22Rv1 (cell line): ENCODE data around the gene PNLIPRP1.

Experiments
- H3K27ac ChIP-seq: fragments of 450-650 bp; 2 replicates; pipeline ENCODE4 v1.5.1; 2017
- CTCF ChIP-seq: fragments of 450-650 bp; IDR thresholded peaks from 2 replicates; pipeline ENCODE4 v1.5.1; 2017; ENCODE audit warnings: mild to moderate bottlenecking
- ZFX ChIP-seq: fragments of 450-650 bp; IDR thresholded peaks from 2 replicates; pipeline ENCODE4 v1.6.1; 2017; ENCODE audit warnings: antibody characterized with exemption, borderline replicate concordance

The PNLIPRP1 gene

GRCh38 chr10:116648903-116649302 is 58.1 kb downstream of the PNLIPRP1 start:
- H3K27ac ChIP-seq, result no peak overlapping the region
- TF ChIP-seq ZFX, result no peak
- no peak for TF ChIP-seq CTCF

DNA sequence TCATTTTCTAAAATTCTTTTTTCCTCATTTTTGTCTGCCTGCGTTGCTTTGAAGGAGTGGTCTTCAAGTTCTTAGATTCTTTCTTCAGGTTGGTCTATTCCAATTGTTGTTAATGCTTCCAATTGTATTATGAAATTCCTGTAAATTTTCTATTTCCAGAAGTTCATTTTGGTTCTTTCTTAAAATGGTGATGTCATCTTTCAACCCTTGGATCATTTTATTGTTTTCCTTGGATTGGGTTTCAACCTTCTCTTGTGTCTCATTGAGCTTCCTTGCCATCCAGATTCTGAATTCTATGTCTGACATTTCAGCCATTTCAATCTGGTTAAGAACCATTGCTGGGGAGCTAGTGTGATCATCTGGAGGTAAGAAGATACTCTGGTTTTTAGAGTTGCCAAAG is 63.1 kb downstream of the PNLIPRP1 start:
- TF ChIP-seq ZFX (no peak), CTCF (no peak)
- H3K27ac ChIP-seq, result no peak overlapping the region

DNA sequence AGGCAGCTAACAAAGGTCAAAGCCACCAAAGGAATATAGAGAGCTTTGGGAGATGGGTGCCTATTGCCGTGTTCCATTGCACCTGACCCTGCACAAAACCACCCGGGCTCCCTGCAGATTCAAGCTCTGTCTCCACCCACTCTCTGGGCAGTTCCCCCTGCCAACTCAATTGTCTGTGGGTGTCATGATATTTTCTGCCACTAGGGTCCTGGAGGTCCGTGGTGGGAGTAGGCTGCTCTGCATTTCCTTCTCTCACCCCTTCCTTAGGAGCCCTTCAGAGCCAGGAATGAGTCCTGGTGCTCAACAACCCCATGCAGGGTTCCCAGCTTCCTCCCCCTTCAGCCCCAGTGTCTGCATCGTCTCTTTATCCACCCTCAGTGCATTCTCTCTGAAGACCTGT is 64.1 kb downstream of the PNLIPRP1 start:
- TF ChIP-seq ZFX (no peak), CTCF (peak; percentile 41)
- no peak overlapping the region for H3K27ac ChIP-seq

- H3K27ac ChIP-seq, result no peak overlapping the region
- TF ChIP-seq CTCF (no peak), ZFX (no peak)
Observed at GRCh38 chr10:116655568-116655967, 64.8 kb downstream of the PNLIPRP1 start.

- TF ChIP-seq CTCF, result no peak
- no peak for TF ChIP-seq ZFX
- H3K27ac ChIP-seq, result no peak overlapping the region
Observed at GRCh38 chr10:116656044-116656443, 65.3 kb downstream of the PNLIPRP1 start.

GRCh38 chr10:116657863-116658551 is 67.2 kb downstream of the PNLIPRP1 start:
- no peak overlapping the region for H3K27ac ChIP-seq
- TF ChIP-seq CTCF (no peak), ZFX (no peak)
